HL-60/S4 (cell line): ENCODE data around the gene BTN3A1.
"Not testable (repeated sequence)": the region's sequence is repeated elsewhere in the genome, so short reads cannot be mapped to it uniquely, and the experiment has no call there.

ENCODE experiments used
- in situ Hi-C: fragments of 300-500 bp; cut with MboI; formaldehyde crosslinking; loops from 2 replicates; pipeline ENCODE4 v1.14.3; 2022; ENCODE audit warnings: low sequenced_read_pairs

BTN3A1 gene

GRCh38 chr6:26439151-26440125 is 37.4 kb downstream of the BTN3A1 start:
- in situ Hi-C loops = no loop called here

GRCh38 chr6:26440977-26441358 is 38.9 kb downstream of the BTN3A1 start:
- in situ Hi-C loops = no loop called here

GRCh38 chr6:26441977-26442376 is 39.9 kb downstream of the BTN3A1 start:
- in situ Hi-C loops = no loop called here

GRCh38 chr6:26445934-26446667 is 44.0 kb downstream of the BTN3A1 start:
- in situ Hi-C loops = no loop called here

GRCh38 chr6:26447257-26447656 is 45.2 kb downstream of the BTN3A1 start:
- in situ Hi-C loops = no loop called here

- in situ Hi-C loops = no loop called here
Observed at GRCh38 chr6:26450240-26450639, 48.2 kb downstream of the BTN3A1 start.

- in situ Hi-C loops = no loop called here
Observed at GRCh38 chr6:26452631-26453235, 50.7 kb downstream of the BTN3A1 start.

GRCh38 chr6:26454631-26455030 is 52.6 kb downstream of the BTN3A1 start:
- in situ Hi-C loops = no loop called here

- in situ Hi-C loops = no loop called here
Observed at GRCh38 chr6:26455357-26455970, 53.4 kb downstream of the BTN3A1 start.

GRCh38 chr6:26457264-26457805 is 55.3 kb downstream of the BTN3A1 start:
- in situ Hi-C loops = no loop called here

- in situ Hi-C loops = no loop called here
Observed at GRCh38 chr6:26457806-26458688, 56.0 kb downstream of the BTN3A1 start, which contains the start of gene BTN2A1. TSS of gene BTN2A1 (plus strand) at chr6:26457955. CDS start at chr6:26458637, 682 bp downstream.

GRCh38 chr6:26459023-26459810 is 57.1 kb downstream of the BTN3A1 start:
- in situ Hi-C loops = no loop called here

GRCh38 chr6:26461353-26461752 is 59.3 kb downstream of the BTN3A1 start:
- in situ Hi-C loops = not testable (repeated sequence)

GRCh38 chr6:26464014-26464413 is 61.9 kb downstream of the BTN3A1 start:
- in situ Hi-C loops = no loop called here

GRCh38 chr6:26464416-26465131 is 62.5 kb downstream of the BTN3A1 start:
- in situ Hi-C loops = no loop called here
